WTC11 (cell line): Measurements from ENCODE around the gene RGS7. TPM values are rescaled to one million over a fixed set of nuclear protein-coding genes. Genes with fewer than 3 reads are reported as not detected.

ENCODE experiments used
- ATAC-seq: fragments of 200-7000 bp; cut with Tn5 transposase; 2 replicates; pipeline ENCODE4 v1.10.0; 2021; ENCODE audit warnings: mild to moderate bottlenecking, moderate library complexity
- CTCF ChIA-PET: fragments of 300-600 bp; sonication (Branson Sonifier 250); formaldehyde crosslinking; loops from one replicate; lab custom pipeline; 2021; ENCODE audit warnings: antibody characterized with exemption; lab: Charles Lee
- POLR2A ChIA-PET: fragments of 350-600 bp; sonication (Branson Sonifier 250); formaldehyde crosslinking; loops from one replicate; lab custom pipeline; 2021; ENCODE audit warnings: antibody characterized with exemption; lab: Charles Lee
- DNase-seq: peaks from one replicate; pipeline ENCODE4 v3.0.0; 2021; ENCODE audit warnings: low spot score
- H3K27ac Mint-ChIP-seq: 2 replicates; pipeline ENCODE4 v1.8.0; 2021; ENCODE audit warnings: mixed read lengths
- H3K27me3 Mint-ChIP-seq: 2 replicates; pipeline ENCODE4 v1.8.0; 2021; ENCODE audit warnings: low read depth, mild to moderate bottlenecking, moderate library complexity, mixed read lengths
- H3K36me3 Mint-ChIP-seq: 2 replicates; pipeline ENCODE4 v1.8.0; 2021; ENCODE audit warnings: mixed read lengths
- H3K4me1 Mint-ChIP-seq: 2 replicates; pipeline ENCODE4 v1.8.0; 2022; ENCODE audit warnings: mixed read lengths
- H3K4me3 Mint-ChIP-seq: 2 replicates; pipeline ENCODE4 v1.8.0; 2021; ENCODE audit warnings: mild to moderate bottlenecking, moderate library complexity, mixed read lengths
- H3K9me3 Mint-ChIP-seq: 2 replicates; pipeline ENCODE4 v1.8.0; 2021; ENCODE audit warnings: mixed read lengths
- EMX1 ChIP-seq: fragments of 250-450 bp; sonication (Bioruptor Pico); IDR thresholded peaks from 2 replicates; pipeline ENCODE4 v1.8.0; 2021; ENCODE audit warnings: mild to moderate bottlenecking
- FOXK1 ChIP-seq: sonication (generic); formaldehyde crosslinking; IDR thresholded peaks from 2 replicates; pipeline ENCODE4 v1.8.0; 2022; ENCODE audit warnings: mild to moderate bottlenecking, moderate library complexity, missing genetic modification reagents
- FOXP1 ChIP-seq: sonication (generic); formaldehyde crosslinking; IDR thresholded peaks from 2 replicates; pipeline ENCODE4 v1.8.0; 2022; ENCODE audit warnings: missing genetic modification reagents, mild to moderate bottlenecking, moderate library complexity, borderline replicate concordance
- GRHL2 ChIP-seq: fragments of 250-450 bp; sonication (Bioruptor Pico); IDR thresholded peaks from 2 replicates; pipeline ENCODE4 v1.8.0; 2022; ENCODE audit warnings: mild to moderate bottlenecking, moderate library complexity; ENCODE audit not compliant: insufficient replicate concordance, severe bottlenecking
- JAZF1 ChIP-seq: fragments of 250-450 bp; sonication (Bioruptor Pico); IDR thresholded peaks from 2 replicates; pipeline ENCODE4 v1.9.0; 2021; ENCODE audit warnings: moderate library complexity, mild to moderate bottlenecking, inconsistent platforms
- NFYB ChIP-seq: sonication (generic); formaldehyde crosslinking; conservative IDR thresholded peaks from 2 replicates; pipeline ENCODE4 v1.8.0; 2022; ENCODE audit warnings: low read depth, missing genetic modification reagents
- PRRX2 ChIP-seq: fragments of 250-450 bp; sonication (Bioruptor Pico); IDR thresholded peaks from 2 replicates; pipeline ENCODE4 v1.8.0; 2021; ENCODE audit warnings: mild to moderate bottlenecking
- SMAD3 ChIP-seq: sonication (generic); formaldehyde crosslinking; IDR thresholded peaks from 2 replicates; pipeline ENCODE4 v1.8.0; 2022; ENCODE audit warnings: missing genetic modification reagents, mild to moderate bottlenecking, borderline replicate concordance
- ZBTB21 ChIP-seq: sonication (generic); formaldehyde crosslinking; IDR thresholded peaks from 2 replicates; pipeline ENCODE4 v1.8.1; 2023; ENCODE audit warnings: mild to moderate bottlenecking, missing genetic modification reagents, borderline replicate concordance
- ZNF121 ChIP-seq: sonication (generic); formaldehyde crosslinking; IDR thresholded peaks from 2 replicates; pipeline ENCODE4 v1.8.0; 2023; ENCODE audit warnings: missing genetic modification reagents
- ZNF138 ChIP-seq: sonication (generic); formaldehyde crosslinking; conservative IDR thresholded peaks from 2 replicates; pipeline ENCODE4 v1.8.1; 2022; ENCODE audit warnings: mild to moderate bottlenecking, moderate library complexity, missing genetic modification reagents
- ZNF423 ChIP-seq: fragments of 250-450 bp; sonication (Bioruptor Pico); IDR thresholded peaks from 2 replicates; pipeline ENCODE4 v2.1.2; 2022; ENCODE audit warnings: mild to moderate bottlenecking, moderate library complexity
- total RNA-seq: library from RNA; stranded (reverse); gene quantifications from 3 replicates; pipeline ENCODE4 v1.2.3, GENCODE V29; 2021
- TF ChIP-seq, protein P1 (sequence below): fragments of 250-450 bp; sonication (Bioruptor Pico); IDR thresholded peaks from 2 replicates; pipeline ENCODE4 v1.9.0; 2021; ENCODE audit warnings: mild to moderate bottlenecking
- TF ChIP-seq, protein P2 (sequence below): sonication (generic); formaldehyde crosslinking; IDR thresholded peaks from 2 replicates; pipeline ENCODE4 v1.8.1; 2022; ENCODE audit warnings: mild to moderate bottlenecking, moderate library complexity, missing genetic modification reagents
- TF ChIP-seq, protein P3 (sequence below): fragments of 250-450 bp; sonication (Bioruptor Pico); IDR thresholded peaks from 2 replicates; pipeline ENCODE4 v1.8.0; 2021; ENCODE audit warnings: mild to moderate bottlenecking
- TF ChIP-seq, protein P4 (sequence below): fragments of 200-600 bp; IDR thresholded peaks from 2 replicates; pipeline ENCODE4 v1.8.0; 2022; ENCODE audit warnings: antibody characterized with exemption
- TF ChIP-seq, protein P5 (sequence below): sonication (generic); formaldehyde crosslinking; IDR thresholded peaks from 2 replicates; pipeline ENCODE4 v1.8.0; 2022; ENCODE audit warnings: mild to moderate bottlenecking, missing genetic modification reagents
- TF ChIP-seq, protein P6 (sequence below): sonication (generic); formaldehyde crosslinking; IDR thresholded peaks from 2 replicates; pipeline ENCODE4 v1.8.1; 2022; ENCODE audit warnings: mild to moderate bottlenecking, missing genetic modification reagents, moderate library complexity, borderline replicate concordance
- TF ChIP-seq, protein P7 (sequence below): fragments of 250-450 bp; sonication (Bioruptor Pico); conservative IDR thresholded peaks from 2 replicates; pipeline ENCODE4 v1.9.0; 2021; ENCODE audit warnings: mild to moderate bottlenecking
- TF ChIP-seq, protein P8 (sequence below): sonication (generic); formaldehyde crosslinking; IDR thresholded peaks from 2 replicates; pipeline ENCODE4 v1.8.1; 2022; ENCODE audit warnings: low read depth, mild to moderate bottlenecking, moderate library complexity, missing genetic modification reagents, borderline replicate concordance

Gene RGS7
- total RNA-seq, 1 experiment from 2014 or later = 1.2 TPM

- TF ChIP-seq, protein P1, sequence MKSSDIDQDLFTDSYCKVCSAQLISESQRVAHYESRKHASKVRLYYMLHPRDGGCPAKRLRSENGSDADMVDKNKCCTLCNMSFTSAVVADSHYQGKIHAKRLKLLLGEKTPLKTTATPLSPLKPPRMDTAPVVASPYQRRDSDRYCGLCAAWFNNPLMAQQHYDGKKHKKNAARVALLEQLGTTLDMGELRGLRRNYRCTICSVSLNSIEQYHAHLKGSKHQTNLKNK = no peak
- TF ChIP-seq JAZF1 (CRISPR knock-in tag) = no peak
- TF ChIP-seq FOXP1 (CRISPR knock-in tag) = no peak
- TF ChIP-seq, protein P2, sequence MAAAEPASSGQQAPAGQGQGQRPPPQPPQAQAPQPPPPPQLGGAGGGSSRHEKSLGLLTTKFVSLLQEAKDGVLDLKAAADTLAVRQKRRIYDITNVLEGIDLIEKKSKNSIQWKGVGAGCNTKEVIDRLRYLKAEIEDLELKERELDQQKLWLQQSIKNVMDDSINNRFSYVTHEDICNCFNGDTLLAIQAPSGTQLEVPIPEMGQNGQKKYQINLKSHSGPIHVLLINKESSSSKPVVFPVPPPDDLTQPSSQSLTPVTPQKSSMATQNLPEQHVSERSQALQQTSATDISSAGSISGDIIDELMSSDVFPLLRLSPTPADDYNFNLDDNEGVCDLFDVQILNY (CRISPR knock-in tag) = no peak
- no peak for TF ChIP-seq NFYB
- TF ChIP-seq, protein P3, sequence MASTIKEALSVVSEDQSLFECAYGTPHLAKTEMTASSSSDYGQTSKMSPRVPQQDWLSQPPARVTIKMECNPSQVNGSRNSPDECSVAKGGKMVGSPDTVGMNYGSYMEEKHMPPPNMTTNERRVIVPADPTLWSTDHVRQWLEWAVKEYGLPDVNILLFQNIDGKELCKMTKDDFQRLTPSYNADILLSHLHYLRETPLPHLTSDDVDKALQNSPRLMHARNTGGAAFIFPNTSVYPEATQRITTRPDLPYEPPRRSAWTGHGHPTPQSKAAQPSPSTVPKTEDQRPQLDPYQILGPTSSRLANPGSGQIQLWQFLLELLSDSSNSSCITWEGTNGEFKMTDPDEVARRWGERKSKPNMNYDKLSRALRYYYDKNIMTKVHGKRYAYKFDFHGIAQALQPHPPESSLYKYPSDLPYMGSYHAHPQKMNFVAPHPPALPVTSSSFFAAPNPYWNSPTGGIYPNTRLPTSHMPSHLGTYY (CRISPR knock-in tag) = no peak
These were observed 552.5 kb downstream of the RGS7 start (continued) for GRCh38 chr1:240804475-240804874.

DNA sequence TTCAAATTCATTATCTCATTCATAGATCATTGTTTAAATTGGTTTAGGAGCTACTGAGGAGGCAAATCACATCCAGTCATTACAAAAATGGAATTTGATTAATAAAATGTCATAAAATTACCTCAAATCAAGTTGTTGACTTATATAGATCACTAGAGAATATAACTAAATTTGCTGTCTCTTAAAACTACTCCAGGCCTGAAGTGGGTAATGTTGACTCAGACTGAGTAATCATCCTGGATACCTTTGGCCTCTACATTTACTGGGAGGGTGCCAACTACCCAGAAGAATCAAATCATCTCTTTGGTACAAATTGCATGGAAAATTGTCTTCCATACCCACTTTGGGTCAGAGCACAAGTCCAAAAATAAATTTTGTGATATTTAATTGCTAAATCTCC, 553.9 kb downstream of the RGS7 start:
- TF ChIP-seq SMAD3 (CRISPR knock-in tag) = no peak
- TF ChIP-seq, protein P4, sequence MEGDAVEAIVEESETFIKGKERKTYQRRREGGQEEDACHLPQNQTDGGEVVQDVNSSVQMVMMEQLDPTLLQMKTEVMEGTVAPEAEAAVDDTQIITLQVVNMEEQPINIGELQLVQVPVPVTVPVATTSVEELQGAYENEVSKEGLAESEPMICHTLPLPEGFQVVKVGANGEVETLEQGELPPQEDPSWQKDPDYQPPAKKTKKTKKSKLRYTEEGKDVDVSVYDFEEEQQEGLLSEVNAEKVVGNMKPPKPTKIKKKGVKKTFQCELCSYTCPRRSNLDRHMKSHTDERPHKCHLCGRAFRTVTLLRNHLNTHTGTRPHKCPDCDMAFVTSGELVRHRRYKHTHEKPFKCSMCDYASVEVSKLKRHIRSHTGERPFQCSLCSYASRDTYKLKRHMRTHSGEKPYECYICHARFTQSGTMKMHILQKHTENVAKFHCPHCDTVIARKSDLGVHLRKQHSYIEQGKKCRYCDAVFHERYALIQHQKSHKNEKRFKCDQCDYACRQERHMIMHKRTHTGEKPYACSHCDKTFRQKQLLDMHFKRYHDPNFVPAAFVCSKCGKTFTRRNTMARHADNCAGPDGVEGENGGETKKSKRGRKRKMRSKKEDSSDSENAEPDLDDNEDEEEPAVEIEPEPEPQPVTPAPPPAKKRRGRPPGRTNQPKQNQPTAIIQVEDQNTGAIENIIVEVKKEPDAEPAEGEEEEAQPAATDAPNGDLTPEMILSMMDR = no peak
- POLR2A ChIA-PET = no interaction called here
- Mint-ChIP-seq H3K4me1 (no peaks in the 10 kb centered on the region), H3K27ac (no peak overlapping the region), H3K4me3 (no peak overlapping the region), H3K9me3 (no peaks in the 10 kb centered on the region), H3K36me3 (no peaks in the 10 kb centered on the region), H3K27me3 (no peaks in the 10 kb centered on the region)
- ATAC-seq (no peak), DNase-seq (no peak)
- CTCF ChIA-PET = no interaction called here

DNA sequence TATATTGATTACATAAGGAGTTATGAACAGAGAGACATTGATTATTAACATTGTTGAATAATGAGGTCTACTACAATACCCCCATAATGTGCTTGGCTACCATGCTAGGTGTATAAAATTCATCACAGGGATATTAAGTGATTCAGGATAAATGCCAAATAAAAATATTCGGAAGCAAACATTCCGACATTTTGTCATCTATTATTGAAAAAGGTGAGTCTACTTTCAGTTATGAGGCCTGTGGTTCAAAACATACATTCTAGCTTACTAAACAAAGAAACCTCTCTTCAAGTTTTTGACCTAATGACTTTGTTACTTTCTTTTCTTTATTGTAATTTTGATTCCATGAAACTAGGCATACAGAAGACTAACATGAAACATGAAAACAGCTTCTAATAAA, 554.7 kb downstream of the RGS7 start:
- CTCF ChIA-PET = no interaction called here
- TF ChIP-seq GRHL2 (CRISPR knock-in tag) (no peak), ZNF423 (no peak)

GRCh38 chr1:240801442-240801841, 555.6 kb downstream of the RGS7 start:
- no peaks in the 10 kb centered on the region for H3K36me3 Mint-ChIP-seq
- POLR2A ChIA-PET = no interaction called here
- TF ChIP-seq FOXK1 (CRISPR knock-in tag) (no peak), ZNF121 (CRISPR knock-in tag) (no peak), JAZF1 (CRISPR knock-in tag) (no peak), ZBTB21 (CRISPR knock-in tag) (no peak), ZNF138 (CRISPR knock-in tag) (no peak), NFYB (no peak), PRRX2 (CRISPR knock-in tag) (no peak), EMX1 (CRISPR knock-in tag) (no peak)
- TF ChIP-seq, protein P5, sequence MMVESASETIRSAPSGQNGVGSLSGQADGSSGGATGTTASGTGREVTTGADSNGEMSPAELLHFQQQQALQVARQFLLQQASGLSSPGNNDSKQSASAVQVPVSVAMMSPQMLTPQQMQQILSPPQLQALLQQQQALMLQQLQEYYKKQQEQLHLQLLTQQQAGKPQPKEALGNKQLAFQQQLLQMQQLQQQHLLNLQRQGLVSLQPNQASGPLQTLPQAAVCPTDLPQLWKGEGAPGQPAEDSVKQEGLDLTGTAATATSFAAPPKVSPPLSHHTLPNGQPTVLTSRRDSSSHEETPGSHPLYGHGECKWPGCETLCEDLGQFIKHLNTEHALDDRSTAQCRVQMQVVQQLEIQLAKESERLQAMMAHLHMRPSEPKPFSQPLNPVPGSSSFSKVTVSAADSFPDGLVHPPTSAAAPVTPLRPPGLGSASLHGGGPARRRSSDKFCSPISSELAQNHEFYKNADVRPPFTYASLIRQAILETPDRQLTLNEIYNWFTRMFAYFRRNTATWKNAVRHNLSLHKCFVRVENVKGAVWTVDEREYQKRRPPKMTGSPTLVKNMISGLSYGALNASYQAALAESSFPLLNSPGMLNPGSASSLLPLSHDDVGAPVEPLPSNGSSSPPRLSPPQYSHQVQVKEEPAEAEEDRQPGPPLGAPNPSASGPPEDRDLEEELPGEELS (CRISPR knock-in tag) = no peak
- TF ChIP-seq, protein P6, sequence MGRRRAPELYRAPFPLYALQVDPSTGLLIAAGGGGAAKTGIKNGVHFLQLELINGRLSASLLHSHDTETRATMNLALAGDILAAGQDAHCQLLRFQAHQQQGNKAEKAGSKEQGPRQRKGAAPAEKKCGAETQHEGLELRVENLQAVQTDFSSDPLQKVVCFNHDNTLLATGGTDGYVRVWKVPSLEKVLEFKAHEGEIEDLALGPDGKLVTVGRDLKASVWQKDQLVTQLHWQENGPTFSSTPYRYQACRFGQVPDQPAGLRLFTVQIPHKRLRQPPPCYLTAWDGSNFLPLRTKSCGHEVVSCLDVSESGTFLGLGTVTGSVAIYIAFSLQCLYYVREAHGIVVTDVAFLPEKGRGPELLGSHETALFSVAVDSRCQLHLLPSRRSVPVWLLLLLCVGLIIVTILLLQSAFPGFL (CRISPR knock-in tag) = no peak
- TF ChIP-seq, protein P7, sequence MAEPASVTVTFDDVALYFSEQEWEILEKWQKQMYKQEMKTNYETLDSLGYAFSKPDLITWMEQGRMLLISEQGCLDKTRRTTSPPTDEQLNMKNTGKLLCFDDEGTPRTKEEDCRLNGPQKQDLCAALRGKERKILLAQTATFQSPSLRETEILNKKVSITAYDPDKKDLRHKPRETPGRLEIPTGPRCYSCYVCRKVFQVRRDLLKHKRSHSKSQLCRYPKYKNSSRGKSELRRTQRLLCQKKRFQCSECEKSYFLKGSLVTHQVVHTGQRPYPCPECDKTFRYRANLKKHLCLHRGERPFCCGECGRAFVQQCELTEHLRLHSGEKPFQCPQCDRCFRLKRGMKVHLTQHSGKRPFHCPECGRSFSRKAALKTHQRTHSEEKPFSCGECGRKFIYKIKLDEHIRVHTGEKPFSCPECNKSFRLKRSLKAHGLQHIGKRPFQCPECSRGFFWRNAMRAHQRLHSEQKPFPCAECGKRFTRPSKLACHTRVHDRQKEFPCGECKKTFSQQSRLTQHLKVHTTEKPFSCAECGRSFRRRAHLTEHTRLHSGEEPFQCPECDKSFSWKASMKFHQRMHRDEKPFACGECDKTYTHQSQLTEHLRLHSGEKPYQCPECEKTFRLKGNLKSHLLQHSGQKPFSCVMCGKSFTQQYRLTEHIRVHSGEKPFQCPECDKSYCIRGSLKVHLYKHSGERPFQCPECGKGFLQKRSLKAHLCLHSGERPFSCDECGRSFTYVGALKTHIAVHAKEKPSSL (CRISPR knock-in tag) = no peak
- TF ChIP-seq, protein P8, sequence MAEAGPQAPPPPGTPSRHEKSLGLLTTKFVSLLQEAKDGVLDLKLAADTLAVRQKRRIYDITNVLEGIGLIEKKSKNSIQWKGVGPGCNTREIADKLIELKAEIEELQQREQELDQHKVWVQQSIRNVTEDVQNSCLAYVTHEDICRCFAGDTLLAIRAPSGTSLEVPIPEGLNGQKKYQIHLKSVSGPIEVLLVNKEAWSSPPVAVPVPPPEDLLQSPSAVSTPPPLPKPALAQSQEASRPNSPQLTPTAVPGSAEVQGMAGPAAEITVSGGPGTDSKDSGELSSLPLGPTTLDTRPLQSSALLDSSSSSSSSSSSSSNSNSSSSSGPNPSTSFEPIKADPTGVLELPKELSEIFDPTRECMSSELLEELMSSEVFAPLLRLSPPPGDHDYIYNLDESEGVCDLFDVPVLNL = no peak

More for the DNA sequence above, 554.7 kb downstream of the RGS7 start:
- POLR2A ChIA-PET = no interaction called here
- no peaks in the 10 kb centered on the region for H3K27me3 Mint-ChIP-seq
- H3K9me3 Mint-ChIP-seq = no peaks in the 10 kb centered on the region
- no peak overlapping the region for H3K4me3 Mint-ChIP-seq
- H3K36me3 Mint-ChIP-seq = no peaks in the 10 kb centered on the region
- no peaks in the 10 kb centered on the region for H3K4me1 Mint-ChIP-seq
- DNase-seq = no peak
- H3K27ac Mint-ChIP-seq = no peak overlapping the region
- no peak for ATAC-seq

More at GRCh38 chr1:240801442-240801841, 555.6 kb downstream of the RGS7 start:
- H3K4me1 Mint-ChIP-seq = no peaks in the 10 kb centered on the region
- no peak overlapping the region for H3K4me3 Mint-ChIP-seq
- ATAC-seq = no peak
- CTCF ChIA-PET = no interaction called here
- no peak overlapping the region for H3K27ac Mint-ChIP-seq
- H3K9me3 Mint-ChIP-seq = no peaks in the 10 kb centered on the region
- H3K27me3 Mint-ChIP-seq = no peaks in the 10 kb centered on the region
- DNase-seq = no peak
